Mammary epithelial cell (primary cell): ENCODE results near the gene ARHGEF19.

ENCODE experiments used
- EZH2 ChIP-seq: IDR thresholded peaks from 2 replicates; pipeline ENCODE4 v1.6.1; 2012; ENCODE audit warnings: low read length, inconsistent platforms, borderline replicate concordance
- TF ChIP-seq, protein P1 (sequence below), 2 donors: IDR thresholded peaks in 1 of 2; conservative IDR thresholded peaks in 1 of 2; 2 replicates each; pipeline ENCODE4 v1.5.1; 2011 to 2012; ENCODE audit warnings: inconsistent platforms in 2 of 2, low read length in 2 of 2, mild to moderate bottlenecking in 2 of 2, control low read depth in 1 of 2, low read depth in 1 of 2; ENCODE audit not compliant: insufficient read depth in 1 of 2; ENCODE audit errors: extremely low read depth in 1 of 2

DNA sequence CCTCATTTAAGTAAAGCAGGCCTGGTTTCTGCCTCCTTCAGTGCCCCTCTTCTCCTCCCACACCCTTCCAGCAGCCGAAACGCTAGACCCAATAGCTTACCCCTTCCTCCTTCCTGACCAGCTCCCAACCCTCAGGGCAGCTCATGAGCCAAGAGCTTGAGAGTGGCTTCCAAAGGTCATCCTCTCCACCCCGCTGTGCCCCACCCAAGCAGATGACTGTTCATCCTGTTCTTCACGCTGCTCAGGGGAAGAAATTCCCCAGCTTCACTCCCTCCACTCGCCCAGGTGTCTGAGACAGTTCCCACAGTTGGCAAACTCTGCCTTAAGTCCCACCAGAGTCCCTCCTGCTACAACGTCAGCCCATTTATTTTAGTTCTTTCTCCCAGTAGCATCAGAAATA lies 23.4 kb downstream of the ARHGEF19 start:
- TF ChIP-seq, protein P1, sequence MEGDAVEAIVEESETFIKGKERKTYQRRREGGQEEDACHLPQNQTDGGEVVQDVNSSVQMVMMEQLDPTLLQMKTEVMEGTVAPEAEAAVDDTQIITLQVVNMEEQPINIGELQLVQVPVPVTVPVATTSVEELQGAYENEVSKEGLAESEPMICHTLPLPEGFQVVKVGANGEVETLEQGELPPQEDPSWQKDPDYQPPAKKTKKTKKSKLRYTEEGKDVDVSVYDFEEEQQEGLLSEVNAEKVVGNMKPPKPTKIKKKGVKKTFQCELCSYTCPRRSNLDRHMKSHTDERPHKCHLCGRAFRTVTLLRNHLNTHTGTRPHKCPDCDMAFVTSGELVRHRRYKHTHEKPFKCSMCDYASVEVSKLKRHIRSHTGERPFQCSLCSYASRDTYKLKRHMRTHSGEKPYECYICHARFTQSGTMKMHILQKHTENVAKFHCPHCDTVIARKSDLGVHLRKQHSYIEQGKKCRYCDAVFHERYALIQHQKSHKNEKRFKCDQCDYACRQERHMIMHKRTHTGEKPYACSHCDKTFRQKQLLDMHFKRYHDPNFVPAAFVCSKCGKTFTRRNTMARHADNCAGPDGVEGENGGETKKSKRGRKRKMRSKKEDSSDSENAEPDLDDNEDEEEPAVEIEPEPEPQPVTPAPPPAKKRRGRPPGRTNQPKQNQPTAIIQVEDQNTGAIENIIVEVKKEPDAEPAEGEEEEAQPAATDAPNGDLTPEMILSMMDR (conservative IDR thresholded peaks at IDR 0.05 in 1 of 2, IDR thresholded peaks at IDR 0.05 in 1 of 2; ENCODE audit: extremely low read depth in 1 of 2, insufficient read depth in 1 of 2, low read depth in 1 of 2, low read length in 2 of 2): no peak
- no peak for TF ChIP-seq EZH2
